PC-9 (cell line): Measurements from ENCODE around the gene GSTA4. TPM values are rescaled to one million over a fixed set of nuclear protein-coding genes. Genes with fewer than 3 reads are reported as not detected.

Source experiments
- BruUV-seq: library from RNA; stranded (reverse); fragments of 400-500 nt; replicated peaks from 2 replicates; lab custom pipeline; 2021; lab: Mats Ljungman, UMichigan
- CTCF ChIA-PET: fragments of 300-600 bp; sonication (Branson Sonifier 250); formaldehyde crosslinking; loops from one replicate; lab custom pipeline; 2022; ENCODE audit warnings: antibody characterized with exemption; lab: Charles Lee
- POLR2A ChIA-PET: fragments of 300-600 bp; sonication (Branson Sonifier 250); formaldehyde crosslinking; loops from one replicate; lab custom pipeline; 2022; ENCODE audit warnings: antibody characterized with exemption; ENCODE audit not compliant: unreplicated experiment; lab: Charles Lee
- DNase-seq, 2 experiments: peaks; one replicate each; pipeline versions ENCODE4 v3.0.0 to v3.0.0-alpha.2; 2015 to 2022; ENCODE audit warnings: mixed read lengths in 1 of 2
- H2AFZ ChIP-seq: fragments of 200-600 bp; sonication (generic); 2 replicates; pipeline ENCODE4 v1.8.1; 2017; ENCODE audit warnings: antibody characterized with exemption
- H3F3A ChIP-seq: fragments of 200-600 bp; sonication (generic); 2 replicates; pipeline ENCODE4 v1.8.1; 2017; ENCODE audit warnings: antibody characterized with exemption, mild to moderate bottlenecking, low read depth; ENCODE audit not compliant: insufficient read depth
- H3K27ac ChIP-seq: fragments of 200-600 bp; sonication (generic); 2 replicates; pipeline ENCODE4 v1.6.1; 2016; ENCODE audit warnings: mixed run types
- H3K27me3 ChIP-seq: fragments of 200-600 bp; sonication (generic); 2 replicates; pipeline ENCODE4 v1.6.1; 2016; ENCODE audit warnings: low read depth, mixed run types; ENCODE audit not compliant: insufficient read depth
- H3K36me3 ChIP-seq: fragments of 200-600 bp; sonication (generic); 2 replicates; pipeline ENCODE4 v1.6.1; 2016; ENCODE audit warnings: low read depth, mixed run types
- H3K4me1 ChIP-seq: fragments of 200-600 bp; sonication (generic); replicated peaks from 2 replicates; pipeline ENCODE4 v1.6.1; 2016; ENCODE audit warnings: mixed run types; ENCODE audit not compliant: insufficient read depth
- H3K4me2 ChIP-seq: fragments of 200-600 bp; sonication (generic); 2 replicates; pipeline ENCODE4 v1.6.1; 2017; ENCODE audit warnings: mixed run types
- H3K4me3 ChIP-seq: fragments of 200-600 bp; sonication (generic); 2 replicates; pipeline ENCODE4 v1.6.1; 2016; ENCODE audit warnings: mixed run types
- H3K79me2 ChIP-seq: fragments of 200-600 bp; sonication (generic); 2 replicates; pipeline ENCODE4 v1.6.1; 2017; ENCODE audit warnings: low read depth, mixed run types
- H3K9me2 ChIP-seq: fragments of 200-600 bp; sonication (generic); 2 replicates; pipeline ENCODE4 v1.8.1; 2017; ENCODE audit warnings: mild to moderate bottlenecking; ENCODE audit not compliant: insufficient read depth
- H3K9me3 ChIP-seq: fragments of 200-600 bp; sonication (generic); 2 replicates; pipeline ENCODE4 v1.8.1; 2016; ENCODE audit warnings: low read depth; ENCODE audit not compliant: insufficient read depth
- H4K20me1 ChIP-seq: fragments of 200-600 bp; sonication (generic); 2 replicates; pipeline ENCODE4 v1.8.1; 2017; ENCODE audit not compliant: insufficient read depth
- CTCF ChIP-seq: fragments of 200-600 bp; sonication (generic); conservative IDR thresholded peaks from 2 replicates; pipeline ENCODE4 v1.6.1; 2017; ENCODE audit warnings: mixed run types, antibody characterized with exemption, mild to moderate bottlenecking, moderate library complexity
- EZH2 ChIP-seq: fragments of 200-600 bp; sonication (generic); IDR thresholded peaks from 2 replicates; pipeline ENCODE4 v1.8.0; 2017; ENCODE audit warnings: antibody characterized with exemption, low read depth
- intact Hi-C: fragments of 100-400 bp; cut with micrococcal nuclease; formaldehyde crosslinking; loops from one replicate; pipeline ENCODE4 v1.10.0; 2022; ENCODE audit not compliant: unreplicated experiment
- total RNA-seq: library from RNA; stranded (reverse); gene quantifications from 2 replicates; pipeline ENCODE4 v1.2.3, GENCODE V29; 2021

GSTA4 gene
- total RNA-seq, 1 experiment from 2014 or later = 3.4 TPM

- Histone ChIP-seq H3K36me3 (no peaks in the 10 kb centered on the region), H3K27me3 (no peaks in the 10 kb centered on the region), H4K20me1 (no peaks in the 10 kb centered on the region), H3K4me3 (no peak overlapping the region), H3F3A (no peaks in the 10 kb centered on the region), H2AFZ (no peak overlapping the region), H3K9me3 (no peaks in the 10 kb centered on the region), H3K27ac (no peak overlapping the region), H3K4me2 (no peak overlapping the region), H3K79me2 (no peaks in the 10 kb centered on the region), H3K9me2 (no peaks in the 10 kb centered on the region), H3K4me1 (no peaks in the 10 kb centered on the region)
- no peak for TF ChIP-seq EZH2
- no peak for TF ChIP-seq CTCF
- DNase-seq = no peak
- no TSS peak for BruUV-seq
- intact Hi-C loops = no loop called here
- ChIA-PET CTCF (no interaction called here), POLR2A (no interaction called here)
Measured at GRCh38 chr6:53029761-53030160, 34.7 kb upstream of the GSTA4 start.

DNA sequence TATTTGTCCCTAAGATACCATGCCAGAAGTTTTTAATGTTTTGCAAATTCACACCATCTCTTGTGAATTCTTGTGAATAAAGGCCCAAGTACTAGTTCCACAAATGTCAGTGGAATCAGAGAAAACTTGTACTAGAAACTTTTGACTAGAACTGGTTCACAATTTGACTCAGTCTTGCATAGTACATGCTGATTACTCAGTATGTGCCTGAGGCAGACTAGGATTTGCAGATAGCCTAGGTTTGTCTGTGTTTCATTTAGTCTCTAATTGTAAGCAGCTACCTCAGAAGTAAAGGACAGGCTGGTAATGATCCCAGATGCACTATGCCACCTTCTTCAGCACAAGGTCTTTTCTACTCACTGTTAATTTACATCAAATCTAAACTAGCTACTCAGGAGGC lies 34.2 kb upstream of the GSTA4 start:
- no peaks in the 10 kb centered on the region for H3K27me3 ChIP-seq

DNA sequence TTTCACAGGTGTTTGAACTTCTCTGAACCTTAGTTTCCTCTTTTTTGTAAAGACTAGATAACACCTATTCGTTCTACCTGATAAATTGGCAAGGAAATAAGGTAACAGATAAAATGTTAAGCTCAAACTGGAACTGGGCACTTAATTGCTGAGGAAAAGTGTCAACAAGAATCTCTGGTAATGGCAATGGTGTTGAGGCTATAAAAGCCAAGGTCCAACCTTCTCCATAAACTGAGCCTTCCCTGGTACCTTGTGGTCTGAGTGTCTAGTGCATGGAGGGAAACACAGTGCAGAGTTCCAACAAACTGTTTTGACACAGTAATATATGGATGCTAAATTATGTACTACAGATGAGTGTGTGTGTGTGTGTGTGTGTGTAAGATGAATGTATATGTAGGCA lies 33.4 kb upstream of the GSTA4 start:
- H3K4me3 ChIP-seq = no peak overlapping the region
- no peaks in the 10 kb centered on the region for H3K79me2 ChIP-seq
- POLR2A ChIA-PET = no interaction called here
- no peaks in the 10 kb centered on the region for H3K27me3 ChIP-seq
- intact Hi-C loops = no loop called here
- no peaks in the 10 kb centered on the region for H3F3A ChIP-seq
- no peak overlapping the region for H3K4me2 ChIP-seq
- H4K20me1 ChIP-seq = no peaks in the 10 kb centered on the region
- no peaks in the 10 kb centered on the region for H3K4me1 ChIP-seq
- BruUV-seq = no TSS peak
- H2AFZ ChIP-seq = no peak overlapping the region
- H3K27ac ChIP-seq = no peak overlapping the region
- no peak for DNase-seq
- no peaks in the 10 kb centered on the region for H3K36me3 ChIP-seq
- no peak for TF ChIP-seq EZH2
- TF ChIP-seq CTCF = no peak
- H3K9me3 ChIP-seq = no peaks in the 10 kb centered on the region
- no peaks in the 10 kb centered on the region for H3K9me2 ChIP-seq
- CTCF ChIA-PET = no interaction called here

More for the DNA sequence above, 34.2 kb upstream of the GSTA4 start:
- Histone ChIP-seq H3K9me3 (no peaks in the 10 kb centered on the region), H4K20me1 (no peaks in the 10 kb centered on the region), H3K9me2 (no peaks in the 10 kb centered on the region), H3K27ac (no peak overlapping the region), H3K79me2 (no peaks in the 10 kb centered on the region), H2AFZ (no peak overlapping the region), H3K4me2 (no peak overlapping the region), H3K36me3 (no peaks in the 10 kb centered on the region), H3F3A (no peaks in the 10 kb centered on the region), H3K4me3 (no peak overlapping the region), H3K4me1 (no peaks in the 10 kb centered on the region)
- TF ChIP-seq EZH2 = no peak
- no peak for DNase-seq
- BruUV-seq = no TSS peak
- ChIA-PET POLR2A (no interaction called here), CTCF (no interaction called here)
- intact Hi-C loops = no loop called here

- H3K27ac ChIP-seq = no peak overlapping the region
- TF ChIP-seq EZH2 = no peak
- H3F3A ChIP-seq = no peaks in the 10 kb centered on the region
- H3K36me3 ChIP-seq = no peaks in the 10 kb centered on the region
- no peaks in the 10 kb centered on the region for H4K20me1 ChIP-seq
- H3K79me2 ChIP-seq = no peaks in the 10 kb centered on the region
- H3K4me3 ChIP-seq = no peak overlapping the region
- H3K4me2 ChIP-seq = no peak overlapping the region
- H3K9me2 ChIP-seq = no peaks in the 10 kb centered on the region
- no peaks in the 10 kb centered on the region for H3K4me1 ChIP-seq
- BruUV-seq = no TSS peak
- ChIA-PET CTCF (no interaction called here), POLR2A (no interaction called here)
- H3K9me3 ChIP-seq = no peaks in the 10 kb centered on the region
- H2AFZ ChIP-seq = no peak overlapping the region
- intact Hi-C loops = no loop called here
- no peak for DNase-seq
- no peaks in the 10 kb centered on the region for H3K27me3 ChIP-seq
Measured at GRCh38 chr6:53027131-53027718, 32.1 kb upstream of the GSTA4 start.
